Mucosa of stomach (tissue), 1 donor: ENCODE results near the gene BAD.

Source experiments
- H3K27me3 ChIP-seq: one replicate; pipeline ENCODE4 v1.7.0; 2013; ENCODE audit warnings: mild to moderate bottlenecking, low read length; ENCODE audit not compliant: control insufficient read depth, insufficient read depth
- H3K36me3 ChIP-seq: one replicate; pipeline ENCODE4 v1.7.0; 2013; ENCODE audit warnings: low read length; ENCODE audit not compliant: control insufficient read depth, insufficient read depth
- H3K4me1 ChIP-seq: one replicate; pipeline ENCODE4 v1.7.0; 2013; ENCODE audit warnings: mild to moderate bottlenecking, low read length; ENCODE audit not compliant: control insufficient read depth, insufficient read depth
- H3K4me3 ChIP-seq: one replicate; pipeline ENCODE4 v1.7.0; 2013; ENCODE audit warnings: low read length
- H3K9ac ChIP-seq: one replicate; pipeline ENCODE4 v1.7.0; 2013; ENCODE audit warnings: mild to moderate bottlenecking, low read length, moderate library complexity
- H3K9me3 ChIP-seq: one replicate; pipeline ENCODE4 v1.7.0; 2013; ENCODE audit warnings: mild to moderate bottlenecking, low read length, moderate library complexity; ENCODE audit not compliant: control insufficient read depth
- donor health status: Pancreatic carcinoma.

Gene BAD

GRCh38 chr11:64290352-64291261 lies 6.1 kb upstream of the BAD start:
- Histone ChIP-seq H3K27me3 (peaks cover 50% of the 10 kb centered on the region), H3K9me3 (no peaks in the 10 kb centered on the region), H3K9ac (no peak overlapping the region), H3K36me3 (no peaks in the 10 kb centered on the region), H3K4me1 (peaks cover 24% of the 10 kb centered on the region), H3K4me3 (no peak overlapping the region)

- Histone ChIP-seq H3K9ac (no peak overlapping the region), H3K27me3 (peaks cover 41% of the 10 kb centered on the region), H3K36me3 (no peaks in the 10 kb centered on the region)
Observed at GRCh38 chr11:64289002-64289564, 4.6 kb upstream of the BAD start.

GRCh38 chr11:64288353-64288750 lies 3.9 kb upstream of the BAD start:
- Histone ChIP-seq H3K36me3 (no peaks in the 10 kb centered on the region), H3K27me3 (peaks cover 34% of the 10 kb centered on the region), H3K4me1 (peaks cover 34% of the 10 kb centered on the region), H3K4me3 (no peak overlapping the region), H3K9me3 (no peaks in the 10 kb centered on the region), H3K9ac (no peak overlapping the region)

More at GRCh38 chr11:64289002-64289564, 4.6 kb upstream of the BAD start:
- H3K4me3 ChIP-seq: no peak overlapping the region
- H3K4me1 ChIP-seq: peaks cover 27% of the 10 kb centered on the region
- H3K9me3 ChIP-seq: no peaks in the 10 kb centered on the region

GRCh38 chr11:64287676-64288352 lies 3.3 kb upstream of the BAD start:
- no peak overlapping the region for H3K9ac ChIP-seq
- H3K36me3 ChIP-seq: no peaks in the 10 kb centered on the region
- H3K27me3 ChIP-seq: peaks cover 29% of the 10 kb centered on the region
- no peaks in the 10 kb centered on the region for H3K9me3 ChIP-seq
- H3K4me1 ChIP-seq: peaks cover 40% of the 10 kb centered on the region
- H3K4me3 ChIP-seq: no peak overlapping the region

- Histone ChIP-seq H3K4me1 (peaks cover 37% of the 10 kb centered on the region), H3K27me3 (peaks cover 19% of the 10 kb centered on the region), H3K9ac (peak overlapping the region; percentile 95), H3K36me3 (no peaks in the 10 kb centered on the region), H3K4me3 (no peak overlapping the region), H3K9me3 (no peaks in the 10 kb centered on the region)
Observed at GRCh38 chr11:64286801-64287159, 2.3 kb upstream of the BAD start.

- Histone ChIP-seq H3K4me1 (peaks cover 34% of the 10 kb centered on the region), H3K9ac (peak overlapping the region; percentile 95), H3K36me3 (no peaks in the 10 kb centered on the region), H3K9me3 (no peaks in the 10 kb centered on the region), H3K4me3 (peak overlapping the region; percentile 50), H3K27me3 (peaks cover 12% of the 10 kb centered on the region)
Observed at GRCh38 chr11:64285885-64286800, 1.7 kb upstream of the BAD start.

- peak within 1 kb of the TSS; percentile 95 for H3K9ac ChIP-seq
- H3K4me3 ChIP-seq: peak within 1 kb of the TSS; percentile 80
Observed at GRCh38 chr11:64284962-64285884, 758 bp upstream of the BAD start, which contains the start of gene GPR137. GPR137 (plus strand) TSS chr11:64285848; CDS start chr11:64286525, 677 bp downstream.

GRCh38 chr11:64283092-64283491 lies 1.4 kb downstream of the BAD start:
- H3K9me3 ChIP-seq: no peaks in the 10 kb centered on the region
- H3K27me3 ChIP-seq: no peaks in the 10 kb centered on the region
- peak overlapping the region; percentile 95 for H3K9ac ChIP-seq
- no peak overlapping the region for H3K4me3 ChIP-seq
- H3K4me1 ChIP-seq: peaks cover 31% of the 10 kb centered on the region
- no peaks in the 10 kb centered on the region for H3K36me3 ChIP-seq

More at GRCh38 chr11:64284962-64285884, 758 bp upstream of the BAD start, which contains the start of gene GPR137:
- Histone ChIP-seq H3K9me3 (no peaks in the 10 kb centered on the region), H3K36me3 (no peaks in the 10 kb centered on the region), H3K4me1 (peaks cover 31% of the 10 kb centered on the region), H3K27me3 (peaks cover 3% of the 10 kb centered on the region)

- Histone ChIP-seq H3K9me3 (no peaks in the 10 kb centered on the region), H3K4me1 (peaks cover 35% of the 10 kb centered on the region), H3K4me3 (no peak overlapping the region), H3K36me3 (peaks cover 5% of the 10 kb centered on the region), H3K27me3 (no peaks in the 10 kb centered on the region), H3K9ac (no peak overlapping the region)
Observed at GRCh38 chr11:64281957-64282770, 2.3 kb downstream of the BAD start.

GRCh38 chr11:64278576-64279190 lies 5.8 kb downstream of the BAD start:
- Histone ChIP-seq H3K36me3 (peaks cover 7% of the 10 kb centered on the region), H3K4me3 (no peak overlapping the region), H3K27me3 (no peaks in the 10 kb centered on the region), H3K9me3 (no peaks in the 10 kb centered on the region), H3K4me1 (peaks cover 52% of the 10 kb centered on the region), H3K9ac (no peak overlapping the region)
